Measurements from ENCODE around the gene LSM12. TPM values are rescaled to one million over a fixed set of nuclear protein-coding genes. Genes with fewer than 3 reads are reported as not detected.
A peak's percentile ranks its signal among the peaks of the same experiment; 100 is the strongest.

The LSM12 gene
- total RNA-seq, 4 donors from 2014 or later, result 33.3 to 53.0 (median 41.1) TPM

DNA sequence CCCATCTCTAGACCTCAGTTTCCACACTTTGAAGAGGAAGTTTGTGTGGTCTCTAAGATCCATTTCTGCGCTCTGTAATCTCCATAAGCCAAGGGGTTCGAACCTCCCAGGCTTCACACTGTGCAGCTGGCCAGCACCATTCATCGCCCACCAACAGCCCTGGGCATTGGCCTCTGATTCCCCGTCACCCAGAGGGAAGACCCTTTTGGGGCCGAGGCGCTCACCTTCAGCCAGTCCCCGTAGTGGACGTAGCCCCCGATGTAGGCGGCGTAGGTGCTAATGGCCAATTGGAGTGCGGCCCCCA is 52.4 kb downstream of the LSM12 start:
- no peak for TF ChIP-seq POLR2AphosphoS5 (IDR thresholded peaks at IDR 0.05)
- TF ChIP-seq, protein P1, sequence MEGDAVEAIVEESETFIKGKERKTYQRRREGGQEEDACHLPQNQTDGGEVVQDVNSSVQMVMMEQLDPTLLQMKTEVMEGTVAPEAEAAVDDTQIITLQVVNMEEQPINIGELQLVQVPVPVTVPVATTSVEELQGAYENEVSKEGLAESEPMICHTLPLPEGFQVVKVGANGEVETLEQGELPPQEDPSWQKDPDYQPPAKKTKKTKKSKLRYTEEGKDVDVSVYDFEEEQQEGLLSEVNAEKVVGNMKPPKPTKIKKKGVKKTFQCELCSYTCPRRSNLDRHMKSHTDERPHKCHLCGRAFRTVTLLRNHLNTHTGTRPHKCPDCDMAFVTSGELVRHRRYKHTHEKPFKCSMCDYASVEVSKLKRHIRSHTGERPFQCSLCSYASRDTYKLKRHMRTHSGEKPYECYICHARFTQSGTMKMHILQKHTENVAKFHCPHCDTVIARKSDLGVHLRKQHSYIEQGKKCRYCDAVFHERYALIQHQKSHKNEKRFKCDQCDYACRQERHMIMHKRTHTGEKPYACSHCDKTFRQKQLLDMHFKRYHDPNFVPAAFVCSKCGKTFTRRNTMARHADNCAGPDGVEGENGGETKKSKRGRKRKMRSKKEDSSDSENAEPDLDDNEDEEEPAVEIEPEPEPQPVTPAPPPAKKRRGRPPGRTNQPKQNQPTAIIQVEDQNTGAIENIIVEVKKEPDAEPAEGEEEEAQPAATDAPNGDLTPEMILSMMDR (IDR thresholded peaks at IDR 0.05), result no peak
- TF ChIP-seq EP300 (IDR thresholded peaks at IDR 0.05), result no peak
- TF ChIP-seq POLR2A (IDR thresholded peaks at IDR 0.05), result no peak
- Histone ChIP-seq H3K4me1 (peaks cover 0 to 25% (median 0%) of the 10 kb centered on the region in 3 donors), H3K27ac (peak overlapping the region in 3 of 4 donors; percentile 76 to 79 (median 78)), H3K36me3 (peaks cover 0 to 36% of the 10 kb centered on the region in 2 donors), H3K4me3 (peak overlapping the region; percentile 69 to 79), H3K27me3 (no peaks in the 10 kb centered on the region), H3K9me3 (no peaks in the 10 kb centered on the region)
- 57% methylated on average over 1 of the region's 12 CpGs; no CpG with 5 or more reads in 1 of the 2 donors for WGBS, 2 donors (ENCODE audit: low coverage in 1 of 2)
- no peak for ATAC-seq

DNA sequence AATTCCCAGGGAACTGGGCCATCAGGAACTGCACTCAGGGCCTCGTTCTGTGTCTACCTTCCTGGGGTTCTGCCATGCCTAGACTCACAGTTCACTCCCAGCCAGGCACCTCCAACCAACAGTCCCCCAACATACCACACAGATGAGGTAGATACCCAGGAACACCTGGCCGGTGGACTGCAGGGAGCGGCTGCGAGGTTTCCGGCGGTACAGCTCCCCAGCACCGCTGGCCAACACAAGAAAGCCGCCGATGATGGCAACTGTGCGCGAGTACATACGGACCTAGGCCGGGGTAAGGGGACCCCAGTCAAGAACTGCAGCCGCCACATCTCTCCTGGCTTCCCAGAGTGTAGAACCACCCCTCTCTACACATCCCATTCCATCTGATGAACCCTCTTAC is 53.6 kb downstream of the LSM12 start:
- WGBS, 2 donors (ENCODE audit: low coverage in 1 of 2), result 83 to 100% methylated on average over 1 of the region's 14 CpGs
- Histone ChIP-seq H3K4me1 (peaks cover 0 to 32% (median 3%) of the 10 kb centered on the region in 3 donors), H3K27ac (no peak overlapping the region), H3K36me3 (peaks cover 0 to 36% of the 10 kb centered on the region in 2 donors), H3K27me3 (no peaks in the 10 kb centered on the region), H3K4me3 (no peak overlapping the region), H3K9me3 (no peaks in the 10 kb centered on the region)
- no peak for ATAC-seq
- TF ChIP-seq, protein P1 (IDR thresholded peaks at IDR 0.05), result no peak
- TF ChIP-seq POLR2AphosphoS5 (IDR thresholded peaks at IDR 0.05) (no peak), EP300 (IDR thresholded peaks at IDR 0.05) (no peak), POLR2A (IDR thresholded peaks at IDR 0.05) (no peak)

DNA sequence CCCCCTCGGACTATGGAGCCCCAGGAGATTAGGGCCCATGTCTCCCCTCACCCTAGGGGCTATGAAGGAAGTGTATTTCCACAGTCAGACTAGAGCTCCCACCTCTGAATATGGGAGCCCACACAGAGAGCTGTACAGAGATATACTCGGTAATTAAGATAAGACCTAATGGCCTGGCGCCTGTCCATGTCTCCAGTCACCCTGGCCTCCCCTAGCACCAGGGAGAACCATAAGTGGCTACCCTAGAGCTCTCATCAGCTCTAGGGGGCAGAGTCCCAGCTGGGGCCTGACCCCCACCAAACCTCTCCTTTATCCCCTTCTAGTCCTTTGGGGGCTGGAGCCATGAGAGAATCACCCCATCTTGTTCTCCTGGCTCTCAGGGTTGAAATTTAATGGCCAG is 54.1 kb downstream of the LSM12 start:
- ATAC-seq, result no peak

DNA sequence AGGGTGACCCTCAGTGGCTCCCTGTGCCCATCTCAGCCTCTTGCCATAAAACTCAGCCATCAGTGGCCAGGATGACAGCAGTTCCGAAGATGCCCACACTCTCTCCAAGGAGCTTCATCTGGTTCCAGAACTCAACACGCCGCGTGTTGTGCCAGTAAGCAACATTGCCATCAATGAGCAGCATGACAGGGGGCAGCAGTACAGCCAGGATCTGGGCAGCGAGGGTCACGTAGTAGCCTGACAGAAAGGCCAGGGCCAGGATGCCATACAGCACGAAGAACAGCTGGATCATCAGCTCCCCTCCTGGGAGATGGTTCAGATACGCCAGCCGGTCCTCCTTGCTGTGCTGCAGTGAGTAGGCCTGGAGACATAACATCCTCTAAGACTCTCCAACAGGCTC is 54.6 kb downstream of the LSM12 start:
- Histone ChIP-seq H3K4me3 (no peak overlapping the region), H3K27me3 (peaks cover 5% of the 10 kb centered on the region), H3K4me1 (peaks cover 0 to 42% (median 11%) of the 10 kb centered on the region in 3 donors), H3K36me3 (peaks cover 0 to 36% of the 10 kb centered on the region in 2 donors), H3K27ac (no peak overlapping the region), H3K9me3 (no peaks in the 10 kb centered on the region)
- ATAC-seq, result no peak
- WGBS, 2 donors (ENCODE audit: low coverage in 1 of 2), result 75 to 83% methylated on average over 5 to 7 of the region's 9 CpGs
- TF ChIP-seq, protein P1 (IDR thresholded peaks at IDR 0.05), result no peak
- TF ChIP-seq POLR2AphosphoS5 (IDR thresholded peaks at IDR 0.05) (no peak), POLR2A (IDR thresholded peaks at IDR 0.05) (no peak), EP300 (IDR thresholded peaks at IDR 0.05) (no peak)

More for the DNA sequence above, 54.1 kb downstream of the LSM12 start:
- Histone ChIP-seq H3K4me3 (no peak overlapping the region), H3K36me3 (peaks cover 0 to 36% of the 10 kb centered on the region in 2 donors), H3K27me3 (peaks cover 1% of the 10 kb centered on the region), H3K4me1 (peaks cover 0 to 37% (median 8%) of the 10 kb centered on the region in 3 donors), H3K9me3 (no peaks in the 10 kb centered on the region), H3K27ac (no peak overlapping the region)
- TF ChIP-seq, protein P1 (IDR thresholded peaks at IDR 0.05), result no peak
- TF ChIP-seq POLR2A (IDR thresholded peaks at IDR 0.05) (no peak), POLR2AphosphoS5 (IDR thresholded peaks at IDR 0.05) (no peak), EP300 (IDR thresholded peaks at IDR 0.05) (no peak)
- WGBS, 2 donors (ENCODE audit: low coverage in 1 of 2), result 20 to 80% methylated on average over 1 of the region's 3 CpGs

DNA sequence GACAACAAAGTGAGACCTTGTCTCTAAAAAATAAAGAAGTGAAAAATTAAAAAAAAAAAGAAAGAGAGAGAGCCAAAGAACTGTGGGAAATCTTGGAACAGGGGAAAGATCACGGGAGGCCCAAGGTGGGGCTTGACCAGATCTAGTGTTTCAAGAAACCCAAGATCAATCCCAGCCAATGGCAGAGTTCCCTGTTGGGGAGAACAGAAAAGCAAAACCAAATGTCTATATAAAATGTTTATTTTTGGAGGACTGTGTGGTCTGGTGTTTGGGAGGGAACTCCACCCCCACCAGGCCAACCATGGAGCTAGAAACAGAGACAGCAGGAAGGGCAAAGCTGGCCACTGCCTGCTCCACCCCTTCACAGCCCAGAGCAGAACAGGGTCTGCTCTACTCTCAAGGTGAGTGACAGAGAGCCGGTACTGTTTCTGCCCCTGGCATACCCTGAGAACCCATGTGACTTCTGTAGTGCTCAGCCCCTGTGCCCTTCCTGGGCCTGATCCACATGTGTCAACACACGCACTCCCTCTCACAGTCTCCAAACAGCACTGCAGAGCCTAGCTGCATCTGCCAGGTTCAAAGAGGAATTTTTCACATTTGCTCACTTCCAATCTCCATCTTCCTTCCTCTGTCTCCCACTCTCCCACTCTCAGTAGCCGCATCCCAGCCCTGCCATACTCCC is 55.4 kb downstream of the LSM12 start:
- ATAC-seq, result no peak
- H3K36me3 ChIP-seq, result peaks cover 0 to 36% of the 10 kb centered on the region in 2 donors
- TF ChIP-seq EP300 (IDR thresholded peaks at IDR 0.05) (no peak), POLR2AphosphoS5 (IDR thresholded peaks at IDR 0.05) (no peak), POLR2A (IDR thresholded peaks at IDR 0.05) (no peak)
- TF ChIP-seq, protein P1 (IDR thresholded peaks at IDR 0.05), result no peak
- peaks cover 12% of the 10 kb centered on the region for H3K27me3 ChIP-seq
- H3K4me3 ChIP-seq, result no peak overlapping the region
- no peak overlapping the region for H3K27ac ChIP-seq
- peaks cover 0 to 50% (median 13%) of the 10 kb centered on the region in 3 donors for H3K4me1 ChIP-seq
- no peaks in the 10 kb centered on the region for H3K9me3 ChIP-seq
- 49 to 76% methylated on average over 2 to 3 of the region's 4 CpGs for WGBS, 2 donors (ENCODE audit: low coverage in 1 of 2)
